ENCODE data around the gene C2CD2. TPM values are rescaled to one million over a fixed set of nuclear protein-coding genes. Genes with fewer than 3 reads are reported as not detected.

Gene C2CD2
- total RNA-seq, 2 donors from 2014 or later, result 59.5 to 77.3 TPM

DNA sequence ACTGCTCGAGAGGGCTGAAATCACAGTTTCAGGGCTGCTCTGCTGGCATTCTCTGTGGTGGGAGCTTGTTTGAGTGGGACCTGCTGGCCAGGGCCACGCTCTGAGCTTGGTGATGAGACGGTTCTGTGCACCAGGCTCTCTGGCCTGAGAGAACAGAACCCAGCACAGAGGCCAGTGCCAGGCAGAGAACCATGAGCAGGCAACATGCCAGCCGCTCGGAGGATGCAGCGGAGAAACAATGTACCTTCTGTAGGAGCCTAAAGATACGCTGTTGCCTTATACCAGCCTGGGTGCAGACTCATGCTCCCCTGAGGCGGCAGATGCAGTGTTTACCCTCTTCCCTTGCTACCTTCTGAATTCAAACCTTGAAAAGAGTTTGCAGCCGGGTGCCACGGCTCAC lies 10.0 kb downstream of the C2CD2 start:
- Histone ChIP-seq H3K36me3 (peaks cover 2% of the 10 kb centered on the region), H3K9me3 (no peaks in the 10 kb centered on the region), H3K4me1 (ENCODE audit: control insufficient read depth in 1 of 2, low read depth in 2 of 2) (peaks cover 12 to 18% of the 10 kb centered on the region in 2 donors), H3K27me3 (replicated peaks; ENCODE audit: insufficient read depth) (no peaks in the 10 kb centered on the region), H3K27ac (no peak overlapping the region), H3K4me3 (no peak overlapping the region)
- DNase-seq (ENCODE audit: low spot score), result no peak
- TF ChIP-seq, protein P1, sequence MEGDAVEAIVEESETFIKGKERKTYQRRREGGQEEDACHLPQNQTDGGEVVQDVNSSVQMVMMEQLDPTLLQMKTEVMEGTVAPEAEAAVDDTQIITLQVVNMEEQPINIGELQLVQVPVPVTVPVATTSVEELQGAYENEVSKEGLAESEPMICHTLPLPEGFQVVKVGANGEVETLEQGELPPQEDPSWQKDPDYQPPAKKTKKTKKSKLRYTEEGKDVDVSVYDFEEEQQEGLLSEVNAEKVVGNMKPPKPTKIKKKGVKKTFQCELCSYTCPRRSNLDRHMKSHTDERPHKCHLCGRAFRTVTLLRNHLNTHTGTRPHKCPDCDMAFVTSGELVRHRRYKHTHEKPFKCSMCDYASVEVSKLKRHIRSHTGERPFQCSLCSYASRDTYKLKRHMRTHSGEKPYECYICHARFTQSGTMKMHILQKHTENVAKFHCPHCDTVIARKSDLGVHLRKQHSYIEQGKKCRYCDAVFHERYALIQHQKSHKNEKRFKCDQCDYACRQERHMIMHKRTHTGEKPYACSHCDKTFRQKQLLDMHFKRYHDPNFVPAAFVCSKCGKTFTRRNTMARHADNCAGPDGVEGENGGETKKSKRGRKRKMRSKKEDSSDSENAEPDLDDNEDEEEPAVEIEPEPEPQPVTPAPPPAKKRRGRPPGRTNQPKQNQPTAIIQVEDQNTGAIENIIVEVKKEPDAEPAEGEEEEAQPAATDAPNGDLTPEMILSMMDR (IDR thresholded peaks at IDR 0.05), result no peak
- ATAC-seq (ENCODE audit: insufficient number of reproducible peaks, low FRiP score, low read depth), result no peak

DNA sequence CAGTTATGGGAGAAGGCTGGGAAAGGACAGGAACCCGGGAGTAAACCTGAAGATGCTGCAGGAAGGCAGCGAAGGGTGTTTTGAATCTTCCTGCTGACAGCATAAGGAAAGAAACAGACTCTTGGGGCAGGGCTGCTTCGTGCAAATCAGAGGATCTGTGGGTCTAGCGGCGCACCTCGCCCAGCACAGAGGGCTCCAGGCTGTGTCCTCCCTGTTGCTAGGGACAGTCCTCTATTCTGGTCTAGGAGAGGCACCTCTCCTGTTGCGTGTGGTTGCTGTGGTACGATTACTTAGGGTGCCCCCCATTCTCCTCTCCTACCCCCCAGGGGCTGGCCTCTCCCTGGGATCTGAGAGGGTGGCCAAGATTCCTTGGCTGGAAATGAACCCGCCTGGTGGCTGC lies 11.4 kb downstream of the C2CD2 start:
- ATAC-seq (ENCODE audit: insufficient number of reproducible peaks, low FRiP score, low read depth) (no peak), DNase-seq (ENCODE audit: low spot score) (no peak)
- H3K36me3 ChIP-seq, result peaks cover 4% of the 10 kb centered on the region
- no peaks in the 10 kb centered on the region for H3K9me3 ChIP-seq
- H3K27ac ChIP-seq, result no peak overlapping the region
- peaks cover 3 to 4% of the 10 kb centered on the region in 2 donors for H3K4me1 ChIP-seq (ENCODE audit: control insufficient read depth in 1 of 2, low read depth in 2 of 2)
- no peaks in the 10 kb centered on the region for H3K27me3 ChIP-seq (replicated peaks; ENCODE audit: insufficient read depth)
- TF ChIP-seq, protein P1 (IDR thresholded peaks at IDR 0.05), result no peak
- H3K4me3 ChIP-seq, result no peak overlapping the region

DNA sequence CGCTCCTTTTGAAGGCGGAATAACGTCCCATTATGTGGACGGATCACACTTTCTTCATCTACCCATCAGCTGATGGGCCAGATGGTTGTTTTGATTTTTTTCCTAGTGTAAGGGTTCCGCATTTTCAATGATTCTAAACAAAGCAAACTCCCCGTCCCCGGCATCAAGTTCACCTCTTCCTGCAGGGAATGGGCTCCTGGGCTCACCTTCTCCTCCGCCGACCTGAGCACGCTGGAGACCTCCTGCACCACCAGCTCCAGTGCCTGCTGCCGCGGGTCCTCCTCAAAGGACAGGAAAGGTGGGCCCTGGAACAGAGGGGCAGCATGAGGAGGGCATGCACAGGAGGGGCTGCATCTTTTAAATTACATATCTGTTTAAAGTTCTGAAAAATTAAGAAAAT lies 11.9 kb downstream of the C2CD2 start:
- Histone ChIP-seq H3K4me1 (ENCODE audit: control insufficient read depth in 1 of 2, low read depth in 2 of 2) (no peaks in the 10 kb centered on the region), H3K27me3 (replicated peaks; ENCODE audit: insufficient read depth) (no peaks in the 10 kb centered on the region), H3K9me3 (no peaks in the 10 kb centered on the region), H3K36me3 (peaks cover 4% of the 10 kb centered on the region), H3K27ac (no peak overlapping the region), H3K4me3 (no peak overlapping the region)
- no peak for DNase-seq (ENCODE audit: low spot score)
- no peak for ATAC-seq (ENCODE audit: insufficient number of reproducible peaks, low FRiP score, low read depth)
- TF ChIP-seq, protein P1 (IDR thresholded peaks at IDR 0.05), result no peak

DNA sequence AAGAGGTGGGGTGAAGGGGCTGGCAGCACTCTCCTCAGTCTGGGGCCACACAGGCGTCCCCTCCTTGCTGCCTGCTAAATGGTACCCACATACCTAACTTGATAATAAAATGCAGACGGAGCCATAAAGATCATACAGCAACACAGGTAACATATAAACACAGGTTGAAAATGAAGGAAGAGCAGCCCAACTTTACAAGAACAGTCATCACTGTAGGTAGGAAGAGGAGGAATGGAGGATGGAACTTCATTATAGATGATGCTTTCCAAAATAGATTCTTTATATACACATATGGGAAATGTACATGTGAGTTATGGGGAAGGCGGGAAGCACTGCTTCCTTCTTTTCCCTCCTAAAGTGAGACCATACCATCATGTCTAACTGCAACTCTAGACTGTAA lies 13.4 kb downstream of the C2CD2 start:
- H3K4me1 ChIP-seq (ENCODE audit: control insufficient read depth in 1 of 2, low read depth in 2 of 2), result no peaks in the 10 kb centered on the region
- no peaks in the 10 kb centered on the region for H3K9me3 ChIP-seq
- ATAC-seq (ENCODE audit: insufficient number of reproducible peaks, low FRiP score, low read depth) (no peak), DNase-seq (ENCODE audit: low spot score) (no peak)
- no peaks in the 10 kb centered on the region for H3K27me3 ChIP-seq (replicated peaks; ENCODE audit: insufficient read depth)
- no peak overlapping the region for H3K27ac ChIP-seq
- peaks cover 4% of the 10 kb centered on the region for H3K36me3 ChIP-seq
- no peak overlapping the region for H3K4me3 ChIP-seq
- TF ChIP-seq, protein P1 (IDR thresholded peaks at IDR 0.05), result no peak

DNA sequence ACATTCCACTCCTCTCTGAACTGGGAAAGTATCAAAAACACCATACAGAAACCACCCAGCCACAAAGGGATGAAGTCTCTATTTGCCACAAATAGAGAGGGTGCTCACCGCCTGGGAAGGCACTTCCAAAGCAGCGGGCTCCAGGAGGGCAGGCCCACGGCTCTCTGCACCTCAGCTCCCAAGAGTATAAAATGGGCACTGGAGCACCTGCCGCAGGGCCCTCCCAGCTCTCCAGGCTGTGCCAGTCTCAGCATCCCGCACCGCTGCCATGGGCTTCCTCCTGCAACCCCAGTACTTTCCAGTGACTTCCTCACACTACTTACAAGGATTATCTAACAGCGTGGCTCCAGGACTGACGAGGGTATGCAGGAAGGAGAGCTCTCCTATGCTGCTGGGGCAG lies 14.4 kb downstream of the C2CD2 start:
- Histone ChIP-seq H3K36me3 (peaks cover 4% of the 10 kb centered on the region), H3K4me1 (ENCODE audit: control insufficient read depth in 1 of 2, low read depth in 2 of 2) (peaks cover 0 to 3% of the 10 kb centered on the region in 2 donors), H3K9me3 (no peaks in the 10 kb centered on the region), H3K4me3 (no peak overlapping the region), H3K27ac (no peak overlapping the region), H3K27me3 (replicated peaks; ENCODE audit: insufficient read depth) (no peaks in the 10 kb centered on the region)
- ATAC-seq (ENCODE audit: insufficient number of reproducible peaks, low FRiP score, low read depth) (no peak), DNase-seq (ENCODE audit: low spot score) (no peak)
- TF ChIP-seq, protein P1 (IDR thresholded peaks at IDR 0.05), result no peak
